AG04449 (cell line): ENCODE measurements around the gene CDC42SE2.
A peak's percentile ranks its signal among the peaks of the same experiment; 100 is the strongest.
"Not testable (repeated sequence)": the region's sequence is repeated elsewhere in the genome, so short reads cannot be mapped to it uniquely, and the experiment has no call there.

ENCODE experiments used
- CTCF ChIA-PET: fragments of 350-600 bp; formaldehyde crosslinking; extraction: SDS; loops from one replicate; lab custom pipeline; 2021; ENCODE audit warnings: antibody characterized with exemption; lab: Yijun Ruan, JAX
- POLR2A ChIA-PET: fragments of 400-600, 350-600 bp; formaldehyde crosslinking; extraction: SDS; loops from one replicate; lab custom pipeline; 2020; ENCODE audit warnings: antibody characterized with exemption, inconsistent platforms; lab: Yijun Ruan, JAX
- DNase-seq: peaks from one replicate; pipeline ENCODE4 v3.0.0-alpha.2; 2010; ENCODE audit warnings: low read depth, low spot score
- H3K4me3 ChIP-seq: 2 replicates; pipeline ENCODE4 v1.5.1; 2011; ENCODE audit warnings: low read depth, mild to moderate bottlenecking, control low read depth, low read length
- CTCF ChIP-seq: IDR thresholded peaks from one replicate; pipeline ENCODE4 v1.5.1; 2011; ENCODE audit warnings: mild to moderate bottlenecking, moderate library complexity, low read length, control low read depth, inconsistent platforms; ENCODE audit not compliant: insufficient read depth; ENCODE audit errors: missing control alignments

CDC42SE2 gene

GRCh38 chr5:131303537-131303936 is 39.7 kb downstream of the CDC42SE2 start:
- TF ChIP-seq CTCF, result no peak
- POLR2A ChIA-PET, result no interaction called here
- CTCF ChIA-PET, result interaction anchor here (1.2 kb wide), 1 partner anchor 11 kb away, joined by 3 read pairs; no protein-coding TSS in a partner anchor

GRCh38 chr5:131304414-131304813 is 40.6 kb downstream of the CDC42SE2 start:
- no peak for TF ChIP-seq CTCF
- H3K4me3 ChIP-seq, result no peak overlapping the region
- DNase-seq, result no peak
- CTCF ChIA-PET, result interaction anchor here (1.2 kb wide), 1 partner anchor 10 kb away, joined by 3 read pairs; no protein-coding TSS in a partner anchor
- POLR2A ChIA-PET, result no interaction called here

More at GRCh38 chr5:131303537-131303936, 39.7 kb downstream of the CDC42SE2 start:
- DNase-seq, result peak; percentile 38
- H3K4me3 ChIP-seq, result no peak overlapping the region

GRCh38 chr5:131305138-131305689 is 41.4 kb downstream of the CDC42SE2 start:
- no peak overlapping the region for H3K4me3 ChIP-seq
- CTCF ChIA-PET, result no interaction called here
- no peak for DNase-seq
- POLR2A ChIA-PET, result no interaction called here
- no peak for TF ChIP-seq CTCF

- ChIA-PET CTCF (no interaction called here), POLR2A (no interaction called here)
- no peak for TF ChIP-seq CTCF
- DNase-seq, result no peak
- no peak overlapping the region for H3K4me3 ChIP-seq
These were observed 42.1 kb downstream of the CDC42SE2 start for GRCh38 chr5:131305906-131306305.

- H3K4me3 ChIP-seq, CTCF ChIA-PET, POLR2A ChIA-PET, DNase-seq: not testable (repeated sequence)
These were observed 48.5 kb downstream of the CDC42SE2 start for GRCh38 chr5:131312235-131312772.

GRCh38 chr5:131316026-131316425 is 52.2 kb downstream of the CDC42SE2 start:
- POLR2A ChIA-PET, result no interaction called here
- DNase-seq, result no peak
- TF ChIP-seq CTCF, result no peak
- CTCF ChIA-PET, result no interaction called here
- H3K4me3 ChIP-seq, result no peak overlapping the region

- no peak for DNase-seq
- CTCF ChIA-PET, result no interaction called here
- no peak overlapping the region for H3K4me3 ChIP-seq
- POLR2A ChIA-PET, result no interaction called here
- TF ChIP-seq CTCF, result no peak
These were observed 53.0 kb downstream of the CDC42SE2 start for GRCh38 chr5:131316822-131317221.
